Liver (tissue), 3 donors: ENCODE results near the gene SCARF1.

Source experiments
- ATF3 ChIP-seq: IDR thresholded peaks from 2 replicates; pipeline ENCODE4 v1.6.1; 2016; ENCODE audit warnings: antibody characterized with exemption
- EGR1 ChIP-seq, 2 donors: IDR thresholded peaks; 2 replicates each; pipeline ENCODE4 v1.6.1; 2016 to 2018; ENCODE audit warnings: antibody characterized with exemption in 2 of 2, low read depth in 2 of 2
- FOXA1 ChIP-seq: IDR thresholded peaks from 2 replicates; pipeline ENCODE4 v1.6.1; 2016; ENCODE audit warnings: antibody characterized with exemption
- FOXA2 ChIP-seq: IDR thresholded peaks from 2 replicates; pipeline ENCODE4 v1.6.1; 2016; ENCODE audit warnings: antibody characterized with exemption
- HNF4A ChIP-seq, 2 donors: conservative IDR thresholded peaks; 2 replicates each; pipeline ENCODE4 v1.6.1; 2016; ENCODE audit warnings: antibody characterized with exemption in 2 of 2, mild to moderate bottlenecking in 2 of 2
- HNF4G ChIP-seq: IDR thresholded peaks from 2 replicates; pipeline ENCODE4 v1.6.1; 2016; ENCODE audit warnings: antibody characterized with exemption
- JUND ChIP-seq, 2 donors: IDR thresholded peaks; 2 replicates each; pipeline ENCODE4 v1.6.1; 2016; ENCODE audit warnings: antibody characterized with exemption in 2 of 2
- MAX ChIP-seq: IDR thresholded peaks from 2 replicates; pipeline ENCODE4 v1.6.1; 2016; ENCODE audit warnings: antibody characterized with exemption
- RAD21 ChIP-seq, 2 donors: IDR thresholded peaks; 2 replicates each; pipeline ENCODE4 v1.6.1; 2016; ENCODE audit warnings: antibody characterized with exemption in 2 of 2, mild to moderate bottlenecking in 2 of 2
- REST ChIP-seq: IDR thresholded peaks from 2 replicates; pipeline ENCODE4 v1.6.1; 2016; ENCODE audit warnings: antibody characterized with exemption, mild to moderate bottlenecking
- TAF1 ChIP-seq: conservative IDR thresholded peaks from 2 replicates; pipeline ENCODE4 v1.6.1; 2016; ENCODE audit warnings: antibody characterized with exemption, mild to moderate bottlenecking
- YY1 ChIP-seq: IDR thresholded peaks from 2 replicates; pipeline ENCODE4 v1.6.1; 2016; ENCODE audit warnings: antibody characterized with exemption, mild to moderate bottlenecking
- TF ChIP-seq, protein P1 (sequence below): fragments of 150-350 bp; IDR thresholded peaks from 2 replicates; pipeline ENCODE4 v1.5.1; 2017; ENCODE audit warnings: improper control_type of control experiment, low read depth, low read length; ENCODE audit not compliant: missing input control
- donor health status: healthy.
- donor health status: healthy.

DNA sequence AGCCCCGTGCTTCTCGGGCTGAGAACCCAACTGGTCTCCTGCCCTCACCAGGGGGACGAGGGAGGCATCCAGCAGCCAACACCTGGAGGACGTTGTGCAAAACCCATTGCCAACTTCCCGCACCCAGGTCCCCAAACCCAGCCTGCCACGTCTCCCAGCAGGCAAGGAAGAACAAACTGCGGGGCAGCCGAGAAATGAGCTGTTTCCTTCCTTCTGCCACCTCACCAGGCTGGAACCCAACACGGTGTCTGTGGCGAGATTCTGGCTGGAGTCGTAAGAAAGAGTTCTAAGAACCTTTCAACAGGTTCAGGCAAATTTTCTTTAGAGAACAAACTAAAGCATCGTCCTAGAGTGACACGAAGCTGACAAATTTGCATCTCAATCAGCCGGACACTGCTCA, 20.5 kb downstream of the SCARF1 start:
- TF ChIP-seq, protein P1, sequence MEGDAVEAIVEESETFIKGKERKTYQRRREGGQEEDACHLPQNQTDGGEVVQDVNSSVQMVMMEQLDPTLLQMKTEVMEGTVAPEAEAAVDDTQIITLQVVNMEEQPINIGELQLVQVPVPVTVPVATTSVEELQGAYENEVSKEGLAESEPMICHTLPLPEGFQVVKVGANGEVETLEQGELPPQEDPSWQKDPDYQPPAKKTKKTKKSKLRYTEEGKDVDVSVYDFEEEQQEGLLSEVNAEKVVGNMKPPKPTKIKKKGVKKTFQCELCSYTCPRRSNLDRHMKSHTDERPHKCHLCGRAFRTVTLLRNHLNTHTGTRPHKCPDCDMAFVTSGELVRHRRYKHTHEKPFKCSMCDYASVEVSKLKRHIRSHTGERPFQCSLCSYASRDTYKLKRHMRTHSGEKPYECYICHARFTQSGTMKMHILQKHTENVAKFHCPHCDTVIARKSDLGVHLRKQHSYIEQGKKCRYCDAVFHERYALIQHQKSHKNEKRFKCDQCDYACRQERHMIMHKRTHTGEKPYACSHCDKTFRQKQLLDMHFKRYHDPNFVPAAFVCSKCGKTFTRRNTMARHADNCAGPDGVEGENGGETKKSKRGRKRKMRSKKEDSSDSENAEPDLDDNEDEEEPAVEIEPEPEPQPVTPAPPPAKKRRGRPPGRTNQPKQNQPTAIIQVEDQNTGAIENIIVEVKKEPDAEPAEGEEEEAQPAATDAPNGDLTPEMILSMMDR: no peak
- TF ChIP-seq TAF1 (no peak), YY1 (no peak), JUND (IDR thresholded peaks at IDR 0.05) (no peak), REST (no peak), EGR1 (IDR thresholded peaks at IDR 0.05; ENCODE audit: low read depth in 2 of 2) (no peak), HNF4G (no peak), FOXA2 (no peak), FOXA1 (no peak), ATF3 (no peak), MAX (no peak), RAD21 (IDR thresholded peaks at IDR 0.05) (no peak), HNF4A (conservative IDR thresholded peaks at IDR 0.05) (no peak)
